GM20000 (cell line): ENCODE results near the gene ARMC9.

Experiments
- DNase-seq: peaks from one replicate; pipeline ENCODE4 v3.0.0; 2012; ENCODE audit warnings: low spot score
- TF ChIP-seq, protein P1 (sequence below): IDR thresholded peaks from 2 replicates; pipeline ENCODE4 v1.5.1; 2012; ENCODE audit warnings: mild to moderate bottlenecking, control low read depth; ENCODE audit errors: extremely low read depth, missing control alignments

Gene ARMC9

DNA sequence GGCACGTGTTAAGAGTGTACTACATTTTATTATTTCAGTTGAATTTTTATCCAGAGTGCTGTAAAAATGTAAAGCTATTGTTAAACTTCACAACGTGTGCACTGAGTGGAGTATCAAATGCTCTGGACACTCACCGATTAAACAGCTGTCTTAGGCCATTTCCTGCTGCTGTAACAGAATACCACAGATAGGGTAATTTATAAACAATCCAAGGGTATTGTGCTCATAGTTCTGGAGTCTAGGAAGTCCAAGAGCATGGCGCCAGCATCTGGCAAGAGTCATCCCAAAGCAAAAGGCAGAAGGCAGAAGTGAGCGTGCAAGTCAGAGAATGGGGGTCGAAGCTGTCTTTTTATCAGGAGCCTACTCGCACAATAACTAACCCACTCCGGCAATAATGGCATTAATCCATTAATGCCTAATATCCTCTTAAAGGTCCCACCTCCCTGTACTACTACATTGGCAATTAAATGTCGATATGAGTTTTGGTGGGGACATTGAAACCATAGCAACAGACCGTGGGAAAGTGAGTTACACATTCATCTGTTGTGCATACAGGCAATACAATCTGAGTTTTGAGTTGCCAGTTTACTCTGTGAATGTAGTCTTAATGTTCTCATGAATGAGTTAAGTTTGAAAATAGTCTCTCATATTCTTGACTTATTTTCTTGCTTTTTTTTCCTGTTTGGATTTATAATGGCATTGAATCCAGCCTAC, 64.8 kb downstream of the ARMC9 start:
- DNase-seq = no peak
- TF ChIP-seq, protein P1, sequence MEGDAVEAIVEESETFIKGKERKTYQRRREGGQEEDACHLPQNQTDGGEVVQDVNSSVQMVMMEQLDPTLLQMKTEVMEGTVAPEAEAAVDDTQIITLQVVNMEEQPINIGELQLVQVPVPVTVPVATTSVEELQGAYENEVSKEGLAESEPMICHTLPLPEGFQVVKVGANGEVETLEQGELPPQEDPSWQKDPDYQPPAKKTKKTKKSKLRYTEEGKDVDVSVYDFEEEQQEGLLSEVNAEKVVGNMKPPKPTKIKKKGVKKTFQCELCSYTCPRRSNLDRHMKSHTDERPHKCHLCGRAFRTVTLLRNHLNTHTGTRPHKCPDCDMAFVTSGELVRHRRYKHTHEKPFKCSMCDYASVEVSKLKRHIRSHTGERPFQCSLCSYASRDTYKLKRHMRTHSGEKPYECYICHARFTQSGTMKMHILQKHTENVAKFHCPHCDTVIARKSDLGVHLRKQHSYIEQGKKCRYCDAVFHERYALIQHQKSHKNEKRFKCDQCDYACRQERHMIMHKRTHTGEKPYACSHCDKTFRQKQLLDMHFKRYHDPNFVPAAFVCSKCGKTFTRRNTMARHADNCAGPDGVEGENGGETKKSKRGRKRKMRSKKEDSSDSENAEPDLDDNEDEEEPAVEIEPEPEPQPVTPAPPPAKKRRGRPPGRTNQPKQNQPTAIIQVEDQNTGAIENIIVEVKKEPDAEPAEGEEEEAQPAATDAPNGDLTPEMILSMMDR = no peak

DNA sequence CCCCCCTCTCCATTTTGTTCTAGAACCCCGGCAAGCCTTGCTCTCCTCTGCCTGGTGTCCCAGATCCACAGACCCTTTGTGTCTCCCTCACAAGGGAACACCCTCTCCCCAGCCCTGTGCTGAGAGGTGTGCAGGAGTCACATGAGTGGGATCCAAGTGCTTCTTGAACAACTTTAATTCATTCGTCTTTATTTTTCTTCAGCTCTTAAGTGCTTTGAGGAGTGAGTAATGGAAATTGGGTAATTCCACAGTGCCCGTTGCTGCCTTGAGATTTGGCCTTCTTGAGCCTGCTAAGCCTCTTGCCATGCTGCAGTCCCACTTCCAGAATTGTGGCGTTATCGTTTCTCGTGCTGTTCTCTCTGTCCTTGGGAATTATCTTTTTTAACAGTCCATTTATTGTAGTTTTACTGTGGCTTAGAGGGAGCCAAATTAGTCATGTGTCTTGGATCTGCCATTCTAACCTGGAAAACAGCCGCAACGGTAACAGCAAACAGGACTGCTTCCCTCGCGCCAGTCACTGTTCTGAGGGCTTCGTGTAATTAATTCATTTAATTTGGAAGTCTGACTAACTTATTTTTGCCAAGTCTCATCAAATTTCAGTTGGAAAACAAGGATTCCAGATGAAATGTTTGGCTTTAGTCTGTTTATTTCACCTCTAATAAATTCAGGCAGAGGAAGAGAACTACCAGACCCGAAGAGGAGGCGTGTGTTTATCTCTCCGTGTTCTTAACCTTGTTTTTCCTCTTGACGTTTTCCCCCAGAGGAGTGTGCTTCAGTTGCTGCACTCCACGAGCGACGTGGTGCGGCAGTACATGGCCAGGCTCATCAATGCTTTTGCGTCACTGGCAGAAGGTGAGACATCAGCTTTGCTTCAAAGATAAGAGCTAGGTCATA, 72.0 kb downstream of the ARMC9 start:
- no peak for DNase-seq
- TF ChIP-seq, protein P1 = no peak

DNA sequence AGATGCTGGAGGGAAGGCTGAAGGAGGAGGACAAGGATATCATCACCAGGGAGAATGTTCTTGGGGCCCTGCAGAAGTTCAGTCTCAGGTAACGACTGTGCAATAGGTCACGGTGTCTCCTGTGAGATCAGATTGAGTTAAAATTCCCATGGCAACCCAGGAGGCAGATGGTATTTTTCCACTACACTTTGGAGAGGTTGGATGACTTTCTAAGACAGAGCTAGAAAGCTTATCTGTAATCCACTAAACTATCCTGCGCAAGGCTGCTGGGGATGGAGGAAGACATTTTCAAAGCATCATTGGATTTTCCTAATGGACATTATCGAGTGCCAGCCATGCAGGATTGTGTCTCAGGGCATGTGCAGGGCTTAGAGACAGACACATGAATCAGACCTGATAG, 74.6 kb downstream of the ARMC9 start:
- no peak for DNase-seq
- TF ChIP-seq, protein P1 = no peak

DNA sequence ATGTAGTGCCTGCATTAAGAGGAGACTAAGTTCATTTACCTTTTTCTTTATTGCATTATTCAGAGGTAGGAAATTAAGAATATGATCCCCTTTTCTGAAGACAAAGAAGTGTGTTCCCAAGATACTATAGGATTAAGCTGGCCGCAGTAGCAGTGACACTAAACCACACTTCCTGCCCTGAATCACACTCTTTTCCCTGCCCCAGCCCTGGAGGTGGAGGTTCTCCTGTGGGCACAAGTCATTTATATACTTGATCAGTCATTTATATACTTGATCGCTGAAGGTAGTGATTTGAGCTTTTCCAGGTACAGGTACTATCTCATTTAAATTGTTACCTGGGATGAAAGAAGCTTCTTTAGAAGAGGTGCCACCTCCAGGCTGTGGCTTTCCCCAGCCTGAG, 78.6 kb downstream of the ARMC9 start:
- TF ChIP-seq, protein P1 = no peak
- DNase-seq = no peak

DNA sequence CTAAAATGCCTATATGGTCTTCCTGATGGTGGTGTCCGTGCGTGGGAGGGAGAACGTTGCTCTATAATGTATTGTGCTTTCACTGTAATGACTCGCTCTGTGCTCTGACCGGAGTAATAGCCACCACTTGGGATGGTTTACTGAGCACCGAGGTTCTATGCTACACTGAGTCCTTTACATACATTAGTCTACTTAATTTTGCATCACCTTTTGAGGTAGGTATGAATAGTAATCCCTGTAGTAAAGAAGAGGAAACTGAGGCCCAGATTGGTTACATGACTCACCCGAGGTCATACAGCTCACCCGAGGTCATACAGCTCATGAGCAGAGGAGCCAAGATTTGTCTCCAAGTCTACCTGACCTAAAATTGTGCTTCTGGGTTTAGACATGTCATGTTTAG, 79.5 kb downstream of the ARMC9 start:
- DNase-seq = no peak
- TF ChIP-seq, protein P1 = no peak

DNA sequence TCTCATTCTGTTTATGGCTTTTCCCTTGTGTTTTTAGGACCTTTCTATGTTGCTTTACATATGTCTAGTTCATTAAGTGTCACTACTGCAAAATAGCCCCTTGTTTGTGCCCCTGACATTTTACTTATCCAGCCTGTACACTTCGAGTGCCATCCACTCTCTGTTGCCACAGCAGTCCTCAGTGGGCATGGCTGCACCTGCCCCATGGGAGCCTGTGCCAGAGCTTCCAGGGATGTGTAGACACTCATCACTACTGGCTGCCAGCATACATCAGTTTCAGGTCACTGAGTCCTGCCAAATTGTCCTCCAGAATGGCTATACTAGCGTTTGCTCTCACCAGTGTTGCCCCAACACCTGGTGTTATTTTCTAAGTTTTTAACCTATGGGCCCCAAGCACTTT, 80.4 kb downstream of the ARMC9 start:
- DNase-seq = no peak
- TF ChIP-seq, protein P1 = no peak

DNA sequence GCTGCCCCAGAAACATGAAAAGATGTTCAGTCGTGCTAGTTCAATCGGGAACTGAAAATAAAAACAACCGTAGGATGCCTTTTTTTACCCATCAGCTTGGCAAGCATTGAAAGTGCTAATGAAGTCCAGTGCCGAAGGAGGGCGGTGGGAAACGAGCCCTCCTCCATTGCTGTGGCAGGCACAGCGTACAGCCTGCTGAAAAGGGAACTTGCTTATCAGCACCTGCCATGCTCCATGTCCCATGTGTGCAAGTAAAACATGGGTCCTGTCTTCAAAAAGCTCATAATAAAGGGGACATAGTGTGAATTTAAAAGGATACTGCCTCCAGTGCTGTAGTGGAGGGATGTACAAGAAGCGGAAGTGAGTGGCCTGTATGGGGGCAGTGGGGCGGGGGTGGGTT, 82.4 kb downstream of the ARMC9 start:
- DNase-seq = no peak
- TF ChIP-seq, protein P1 = no peak
